ENCODE results near the gene MAP3K3. TPM values are rescaled to one million over a fixed set of nuclear protein-coding genes. Genes with fewer than 3 reads are reported as not detected.
A peak's percentile ranks its signal among the peaks of the same experiment; 100 is the strongest.

MAP3K3 gene
- total RNA-seq, 1 donor from 2014 or later, result 12.8 TPM

DNA sequence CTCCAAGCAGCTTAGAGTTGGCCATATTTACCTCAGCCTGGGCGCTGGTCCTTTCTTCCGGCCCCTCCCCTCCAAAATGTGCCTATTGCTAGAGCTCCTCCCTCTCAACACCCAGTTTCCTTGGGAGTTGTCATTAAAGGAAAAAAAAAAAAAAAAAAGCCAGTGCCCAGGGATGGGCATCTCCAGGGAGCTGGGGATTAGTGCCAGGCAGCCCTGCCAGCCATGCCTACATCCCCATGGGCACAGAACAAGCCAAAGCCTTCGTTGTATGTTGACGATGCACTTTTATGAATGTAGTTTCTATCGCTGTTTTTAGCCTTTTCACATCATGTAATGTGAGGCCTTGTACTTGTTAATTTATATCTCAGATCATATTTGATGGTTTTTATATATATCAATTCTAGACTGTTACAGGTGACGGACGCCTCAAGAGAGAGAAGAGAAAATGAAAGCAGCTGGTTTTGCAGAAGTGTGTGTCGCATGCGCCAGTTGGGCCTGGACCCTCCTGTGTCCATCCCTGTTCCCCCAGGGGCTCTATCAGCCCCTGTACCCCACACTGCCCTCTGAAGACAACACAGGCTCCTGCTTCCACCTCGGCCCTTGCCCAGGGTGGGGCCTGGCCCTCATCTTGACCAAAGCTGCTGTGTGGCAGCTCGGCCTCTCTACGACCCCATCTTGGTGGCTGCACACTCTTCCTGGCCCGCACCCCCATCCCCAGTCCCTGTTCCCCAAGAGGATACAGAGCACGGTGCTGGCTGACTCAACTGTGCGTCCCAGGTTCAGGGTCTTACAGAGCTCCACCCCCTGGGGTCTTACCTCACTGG is 72.9 kb downstream of the MAP3K3 start:
- TF ChIP-seq, protein P1, sequence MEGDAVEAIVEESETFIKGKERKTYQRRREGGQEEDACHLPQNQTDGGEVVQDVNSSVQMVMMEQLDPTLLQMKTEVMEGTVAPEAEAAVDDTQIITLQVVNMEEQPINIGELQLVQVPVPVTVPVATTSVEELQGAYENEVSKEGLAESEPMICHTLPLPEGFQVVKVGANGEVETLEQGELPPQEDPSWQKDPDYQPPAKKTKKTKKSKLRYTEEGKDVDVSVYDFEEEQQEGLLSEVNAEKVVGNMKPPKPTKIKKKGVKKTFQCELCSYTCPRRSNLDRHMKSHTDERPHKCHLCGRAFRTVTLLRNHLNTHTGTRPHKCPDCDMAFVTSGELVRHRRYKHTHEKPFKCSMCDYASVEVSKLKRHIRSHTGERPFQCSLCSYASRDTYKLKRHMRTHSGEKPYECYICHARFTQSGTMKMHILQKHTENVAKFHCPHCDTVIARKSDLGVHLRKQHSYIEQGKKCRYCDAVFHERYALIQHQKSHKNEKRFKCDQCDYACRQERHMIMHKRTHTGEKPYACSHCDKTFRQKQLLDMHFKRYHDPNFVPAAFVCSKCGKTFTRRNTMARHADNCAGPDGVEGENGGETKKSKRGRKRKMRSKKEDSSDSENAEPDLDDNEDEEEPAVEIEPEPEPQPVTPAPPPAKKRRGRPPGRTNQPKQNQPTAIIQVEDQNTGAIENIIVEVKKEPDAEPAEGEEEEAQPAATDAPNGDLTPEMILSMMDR (conservative IDR thresholded peaks at IDR 0.05; ENCODE audit: low read depth, low read length), result no peak
- H3K4me3 ChIP-seq (ENCODE audit: low read depth, low read length), result no peak overlapping the region
- no peak for DNase-seq (ENCODE audit: low read depth)

DNA sequence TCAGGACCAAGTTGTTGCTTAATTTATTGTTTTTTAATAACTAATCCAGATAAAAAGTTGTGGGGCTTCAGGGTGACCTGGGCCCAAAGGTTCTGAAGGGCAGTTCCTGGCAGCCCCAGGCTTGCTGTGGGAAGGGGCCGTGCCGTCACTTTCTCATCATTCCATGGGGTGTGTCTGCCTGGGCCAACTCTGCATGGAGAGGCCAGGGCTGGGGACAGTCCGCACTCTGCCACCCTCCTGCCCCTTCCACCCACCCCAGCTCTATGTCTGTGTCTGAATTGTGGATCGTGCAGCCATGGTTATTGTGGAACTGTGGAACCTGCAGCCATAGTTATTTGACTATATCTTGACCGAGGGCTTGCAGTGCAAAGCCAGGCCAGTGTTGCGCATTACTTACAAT is 73.7 kb downstream of the MAP3K3 start:
- DNase-seq (ENCODE audit: low read depth), result no peak
- H3K4me3 ChIP-seq (ENCODE audit: low read depth, low read length), result no peak overlapping the region
- TF ChIP-seq, protein P1 (conservative IDR thresholded peaks at IDR 0.05; ENCODE audit: low read depth, low read length), result no peak

DNA sequence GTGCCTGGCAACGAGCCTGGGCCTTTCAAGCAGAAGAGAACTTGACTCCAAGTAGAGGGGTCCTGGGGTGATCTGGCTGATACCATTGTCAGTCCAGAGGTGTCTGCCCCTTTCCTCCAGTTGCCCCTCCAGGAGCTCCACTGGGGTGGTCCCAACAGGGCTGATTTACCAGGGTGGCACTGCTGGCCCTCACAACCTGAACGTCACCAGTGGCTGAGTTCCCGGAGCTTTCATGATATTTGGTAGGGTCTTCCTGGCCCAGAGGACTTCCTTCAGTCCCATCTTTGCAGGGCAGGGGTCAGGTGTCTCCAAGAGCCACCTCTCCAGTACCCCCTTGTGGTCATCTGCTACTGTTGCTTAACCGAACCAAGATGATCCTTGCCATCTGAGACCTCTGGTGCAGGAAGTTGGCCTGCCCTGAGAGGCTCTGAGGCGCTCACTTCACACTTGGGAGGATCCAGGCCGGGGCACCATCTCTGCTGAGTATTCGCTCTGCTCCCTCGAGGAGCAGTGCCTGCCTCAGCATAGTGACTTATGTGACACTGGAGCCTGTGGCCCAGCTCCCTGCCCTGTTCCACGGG is 74.3 kb downstream of the MAP3K3 start:
- H3K4me3 ChIP-seq (ENCODE audit: low read depth, low read length), result no peak overlapping the region
- TF ChIP-seq, protein P1 (conservative IDR thresholded peaks at IDR 0.05; ENCODE audit: low read depth, low read length), result peak; percentile 54
- DNase-seq (ENCODE audit: low read depth), result no peak

DNA sequence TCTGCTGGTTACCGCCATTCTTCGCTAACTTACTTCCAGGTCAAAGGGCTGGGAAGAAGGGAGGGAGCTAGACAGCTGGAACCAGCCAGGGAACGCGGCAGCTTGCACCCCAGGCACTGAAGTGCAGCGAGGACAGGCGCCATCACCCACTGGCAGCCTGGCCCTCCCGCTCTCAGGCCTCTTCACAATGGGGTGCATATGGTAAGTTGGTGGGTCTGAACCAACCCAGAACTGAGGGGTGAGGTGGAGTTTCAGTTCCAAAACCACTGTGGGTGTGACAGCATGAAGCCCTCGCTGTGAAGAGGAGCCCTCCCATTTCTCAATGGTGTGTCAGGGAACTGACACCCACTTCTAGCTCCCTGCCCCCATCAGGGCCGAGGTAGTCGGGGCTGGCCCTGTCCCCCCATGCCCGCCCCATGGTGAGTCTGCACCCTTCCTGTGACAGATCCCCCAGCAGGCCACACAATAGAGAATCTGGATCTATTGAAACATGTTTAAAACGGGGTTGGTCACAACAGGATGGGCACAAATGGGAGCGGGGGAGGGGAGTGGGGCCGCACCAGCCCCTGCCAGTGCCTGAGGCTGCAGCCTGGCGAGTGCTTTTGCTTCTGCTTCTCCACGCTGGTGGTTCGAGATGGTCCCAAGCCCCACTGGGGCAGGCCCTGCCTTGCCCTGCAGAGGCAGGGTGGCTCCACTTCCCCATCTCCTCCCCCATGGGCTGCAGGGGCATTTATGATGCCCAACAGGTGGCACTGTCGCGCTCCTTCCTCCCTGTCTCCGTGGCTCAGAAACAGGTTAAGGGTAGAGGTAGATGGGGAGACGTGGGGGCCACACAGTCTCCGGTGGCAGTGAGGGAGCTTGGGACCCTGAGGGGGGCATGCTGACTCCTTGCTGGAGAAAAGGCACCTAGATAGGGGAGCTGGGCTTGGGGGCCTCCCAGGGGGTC is 75.4 kb downstream of the MAP3K3 start:
- DNase-seq (ENCODE audit: low read depth), result no peak
- no peak overlapping the region for H3K4me3 ChIP-seq (ENCODE audit: low read depth, low read length)
- TF ChIP-seq, protein P1 (conservative IDR thresholded peaks at IDR 0.05; ENCODE audit: low read depth, low read length), result peak; percentile 60

DNA sequence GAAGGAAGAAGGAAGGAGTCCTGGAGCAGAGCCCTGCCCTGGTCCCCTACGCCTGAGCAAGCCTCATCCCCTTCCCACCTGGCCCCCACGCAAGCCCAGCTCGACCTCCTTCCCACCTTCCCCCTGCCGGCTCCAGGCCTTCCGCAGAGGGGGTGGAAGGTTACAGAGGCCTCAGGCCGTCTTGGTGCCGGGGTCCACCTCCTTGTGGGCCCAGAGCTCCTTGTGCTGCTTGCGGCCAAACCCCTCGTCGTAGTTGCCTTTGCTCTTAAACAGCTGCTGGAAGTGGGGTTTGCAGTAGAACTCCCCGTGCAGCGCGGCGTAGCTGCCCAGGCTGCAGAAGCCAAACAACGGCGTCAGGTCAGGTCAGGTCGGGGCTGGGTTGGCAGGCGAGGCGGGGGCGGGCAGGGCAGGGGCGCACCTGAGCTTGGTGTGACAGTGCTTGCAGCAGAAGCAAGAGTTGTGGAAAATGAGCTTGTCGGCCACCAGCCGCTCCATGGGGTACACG is 76.2 kb downstream of the MAP3K3 start:
- H3K4me3 ChIP-seq (ENCODE audit: low read depth, low read length), result peak overlapping the region; percentile 60
- TF ChIP-seq, protein P1 (conservative IDR thresholded peaks at IDR 0.05; ENCODE audit: low read depth, low read length), result no peak
- no peak for DNase-seq (ENCODE audit: low read depth)

DNA sequence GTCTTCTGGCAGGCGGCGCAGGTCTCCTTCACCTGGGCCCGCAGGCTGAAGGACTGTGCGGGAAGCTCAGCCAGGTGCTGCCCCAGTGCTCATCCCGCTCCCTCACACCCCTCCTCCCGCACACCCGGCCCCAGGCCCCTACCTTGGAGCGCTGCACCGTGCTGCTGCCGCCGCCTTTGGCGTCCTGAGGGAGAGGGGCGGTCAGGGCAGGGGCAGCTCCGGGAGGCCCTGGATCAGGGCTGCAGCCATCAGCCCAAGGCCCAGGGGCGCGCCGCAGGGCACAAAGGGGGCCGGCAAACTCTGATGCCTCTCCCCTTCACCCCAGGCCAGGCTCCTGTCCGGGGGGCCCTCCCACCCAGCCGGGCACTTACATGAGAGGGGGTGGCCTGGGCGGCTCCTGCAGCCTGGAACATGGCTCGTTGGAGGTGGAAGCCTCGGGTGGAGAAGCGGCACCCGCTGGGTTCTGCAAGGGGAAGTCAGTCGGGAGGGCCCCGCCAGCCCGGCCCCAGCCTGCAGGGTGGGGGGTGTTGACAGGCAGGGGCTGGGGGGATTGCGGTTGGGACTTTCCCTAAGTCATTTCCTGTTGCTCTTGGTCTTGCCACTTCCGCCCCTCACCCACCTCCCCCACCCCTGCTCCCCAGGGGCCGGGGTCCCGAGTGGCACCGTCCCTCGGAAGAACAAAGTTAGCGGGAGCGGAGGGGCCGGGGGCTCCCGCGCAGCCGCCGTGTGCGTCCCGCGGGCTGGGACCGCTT is 76.8 kb downstream of the MAP3K3 start:
- no peak for DNase-seq (ENCODE audit: low read depth)
- TF ChIP-seq, protein P1 (conservative IDR thresholded peaks at IDR 0.05; ENCODE audit: low read depth, low read length), result no peak
- peak overlapping the region; percentile 60 for H3K4me3 ChIP-seq (ENCODE audit: low read depth, low read length)
